Measurements from ENCODE around the gene CRYGA. TPM values are rescaled to one million over a fixed set of nuclear protein-coding genes. Genes with fewer than 3 reads are reported as not detected.

CRYGA gene
- total RNA-seq, 5 donors from 2014 or later (not counting 1 experiment from before 2014, with no cell fraction given) = not detected

- Mint-ChIP-seq H3K36me3 (no peaks in the 10 kb centered on the region), H3K27ac (no peak overlapping the region), H3K4me1 (peaks cover 0 to 3% (median 3%) of the 10 kb centered on the region in 3 donors), H3K27me3 (peaks cover 12 to 28% of the 10 kb centered on the region in 2 donors), H3K4me3 (no peak overlapping the region), H3K9me3 (no peaks in the 10 kb centered on the region)
- Histone ChIP-seq H3K4me3 (ENCODE audit: control insufficient read depth in 1 of 2, extremely low read depth in 1 of 2, low read length in 1 of 2) (no peak overlapping the region), H3K4me1 (ENCODE audit: control insufficient read depth in 1 of 2, extremely low read depth in 1 of 2, insufficient read depth in 2 of 2, low read length in 2 of 2) (peaks cover 0 to 2% of the 10 kb centered on the region in 2 experiments), H3K27me3 (replicated peaks in 1 of 2; ENCODE audit: control insufficient read depth in 2 of 2, extremely low read depth in 1 of 2, insufficient read depth in 2 of 2, low read length in 1 of 2) (peaks cover 0 to 12% of the 10 kb centered on the region in 2 experiments), H3K9me3 (no peaks in the 10 kb centered on the region), H3K36me3 (ENCODE audit: control insufficient read depth in 2 of 2, extremely low read depth in 1 of 2, insufficient read depth in 1 of 2, low read length in 1 of 2) (no peaks in the 10 kb centered on the region), H3K27ac (ENCODE audit: low read length) (no peak overlapping the region)
- DNase-seq = no peak
- POLR2A ChIA-PET = no interaction called here
- no peak for ATAC-seq (replicated peaks in 1 of 4)
- 34% methylated on average over 4 of the region's 4 CpGs for WGBS (ENCODE audit: insufficient coverage)
- CTCF ChIA-PET = no interaction called here
These were observed 8.7 kb upstream of the CRYGA start for GRCh38 chr2:208172125-208172524.

- DNase-seq (no peak), ATAC-seq (replicated peaks in 1 of 4) (no peak)
- peaks cover 6 to 9% of the 10 kb centered on the region in 2 donors for H3K27me3 Mint-ChIP-seq
- Histone ChIP-seq H3K27me3 (replicated peaks in 1 of 2; ENCODE audit: control insufficient read depth in 2 of 2, extremely low read depth in 1 of 2, insufficient read depth in 2 of 2, low read length in 1 of 2) (peaks cover 0 to 12% of the 10 kb centered on the region in 2 experiments), H3K9me3 (no peaks in the 10 kb centered on the region), H3K36me3 (ENCODE audit: control insufficient read depth in 2 of 2, extremely low read depth in 1 of 2, insufficient read depth in 1 of 2, low read length in 1 of 2) (no peaks in the 10 kb centered on the region), H3K27ac (ENCODE audit: low read length) (no peak overlapping the region), H3K4me1 (ENCODE audit: control insufficient read depth in 1 of 2, extremely low read depth in 1 of 2, insufficient read depth in 2 of 2, low read length in 2 of 2) (no peaks in the 10 kb centered on the region), H3K4me3 (ENCODE audit: control insufficient read depth in 1 of 2, extremely low read depth in 1 of 2, low read length in 1 of 2) (no peak overlapping the region)
- POLR2A ChIA-PET = interaction anchor here in 1 of 2 donors (0.6 kb wide), 2 partner anchors 210 to 1390 kb away, joined by 4 read pairs; no protein-coding TSS in a partner anchor
- no peaks in the 10 kb centered on the region for H3K9me3 Mint-ChIP-seq
- H3K27ac Mint-ChIP-seq = no peak overlapping the region
- CTCF ChIA-PET = interaction anchor here in 1 of 2 donors (1.2 kb wide), 1 partner anchor 10 kb away, joined by 4 read pairs; no protein-coding TSS in a partner anchor
- no peak overlapping the region for H3K4me3 Mint-ChIP-seq
- WGBS (ENCODE audit: insufficient coverage) = 88% methylated on average over 1 of the region's 2 CpGs
- no peaks in the 10 kb centered on the region for H3K36me3 Mint-ChIP-seq
- no peaks in the 10 kb centered on the region for H3K4me1 Mint-ChIP-seq
These were observed 1.8 kb upstream of the CRYGA start for GRCh38 chr2:208164951-208165755.

GRCh38 chr2:208156439-208156838, 7.0 kb downstream of the CRYGA start:
- no peaks in the 10 kb centered on the region for H3K27me3 Mint-ChIP-seq
- WGBS (ENCODE audit: insufficient coverage) = no CpG with 5 or more reads among the region's 2 CpGs
- Histone ChIP-seq H3K4me3 (ENCODE audit: control insufficient read depth in 1 of 2, extremely low read depth in 1 of 2, low read length in 1 of 2) (no peak overlapping the region), H3K36me3 (ENCODE audit: control insufficient read depth in 2 of 2, extremely low read depth in 1 of 2, insufficient read depth in 1 of 2, low read length in 1 of 2) (no peaks in the 10 kb centered on the region), H3K9me3 (no peaks in the 10 kb centered on the region), H3K27me3 (replicated peaks in 1 of 2; ENCODE audit: control insufficient read depth in 2 of 2, extremely low read depth in 1 of 2, insufficient read depth in 2 of 2, low read length in 1 of 2) (peaks cover 0 to 5% of the 10 kb centered on the region in 2 experiments), H3K27ac (ENCODE audit: low read length) (no peak overlapping the region), H3K4me1 (ENCODE audit: control insufficient read depth in 1 of 2, extremely low read depth in 1 of 2, insufficient read depth in 2 of 2, low read length in 2 of 2) (no peaks in the 10 kb centered on the region)
- no peak for ATAC-seq (replicated peaks in 1 of 4)
- H3K36me3 Mint-ChIP-seq = no peaks in the 10 kb centered on the region
- no peaks in the 10 kb centered on the region for H3K4me1 Mint-ChIP-seq
- ChIA-PET CTCF (no interaction called here), POLR2A (no interaction called here)
- no peak for DNase-seq
- no peak overlapping the region for H3K27ac Mint-ChIP-seq
- no peak overlapping the region for H3K4me3 Mint-ChIP-seq
- H3K9me3 Mint-ChIP-seq = peaks cover 0 to 7% (median 2%) of the 10 kb centered on the region in 3 donors

GRCh38 chr2:208153156-208153555, 10.2 kb downstream of the CRYGA start:
- no peaks in the 10 kb centered on the region for H3K36me3 Mint-ChIP-seq
- peaks cover 0 to 6% of the 10 kb centered on the region in 2 donors for H3K27me3 Mint-ChIP-seq

GRCh38 chr2:208150956-208151355, 12.4 kb downstream of the CRYGA start:
- WGBS (ENCODE audit: insufficient coverage) = no CpG with 5 or more reads among the region's 1 CpG
- no peak overlapping the region for H3K27ac ChIP-seq (ENCODE audit: low read length)
- H3K4me3 Mint-ChIP-seq = no peak overlapping the region
- H3K36me3 Mint-ChIP-seq = no peaks in the 10 kb centered on the region
- peaks cover 8 to 15% (median 13%) of the 10 kb centered on the region in 3 donors for H3K9me3 Mint-ChIP-seq
- no peaks in the 10 kb centered on the region for H3K4me1 Mint-ChIP-seq
- DNase-seq (no peak), ATAC-seq (replicated peaks in 1 of 4) (no peak)
- H3K36me3 ChIP-seq (ENCODE audit: control insufficient read depth in 2 of 2, extremely low read depth in 1 of 2, insufficient read depth in 1 of 2, low read length in 1 of 2) = no peaks in the 10 kb centered on the region
- ChIA-PET POLR2A (no interaction called here), CTCF (no interaction called here)
- H3K27ac Mint-ChIP-seq = no peak overlapping the region
- H3K4me1 ChIP-seq (ENCODE audit: control insufficient read depth in 1 of 2, extremely low read depth in 1 of 2, insufficient read depth in 2 of 2, low read length in 2 of 2) = no peaks in the 10 kb centered on the region
- no peaks in the 10 kb centered on the region for H3K9me3 ChIP-seq
- H3K4me3 ChIP-seq (ENCODE audit: control insufficient read depth in 1 of 2, extremely low read depth in 1 of 2, low read length in 1 of 2) = no peak overlapping the region
- peaks cover 0 to 4% of the 10 kb centered on the region in 2 experiments for H3K27me3 ChIP-seq (replicated peaks in 1 of 2; ENCODE audit: control insufficient read depth in 2 of 2, extremely low read depth in 1 of 2, insufficient read depth in 2 of 2, low read length in 1 of 2)
- peaks cover 6 to 7% of the 10 kb centered on the region in 2 donors for H3K27me3 Mint-ChIP-seq

More at GRCh38 chr2:208153156-208153555, 10.2 kb downstream of the CRYGA start:
- H3K4me1 ChIP-seq (ENCODE audit: control insufficient read depth in 1 of 2, extremely low read depth in 1 of 2, insufficient read depth in 2 of 2, low read length in 2 of 2) = no peaks in the 10 kb centered on the region
- DNase-seq = no peak
- CTCF ChIA-PET = no interaction called here
- Mint-ChIP-seq H3K27ac (no peak overlapping the region), H3K9me3 (peaks cover 8 to 15% (median 13%) of the 10 kb centered on the region in 3 donors), H3K4me1 (no peaks in the 10 kb centered on the region), H3K4me3 (no peak overlapping the region)
- H3K9me3 ChIP-seq = no peaks in the 10 kb centered on the region
- H3K4me3 ChIP-seq (ENCODE audit: control insufficient read depth in 1 of 2, extremely low read depth in 1 of 2, low read length in 1 of 2) = no peak overlapping the region
- ATAC-seq (replicated peaks in 1 of 4) = no peak
- POLR2A ChIA-PET = interaction anchor here in 1 of 2 donors (0.6 kb wide), 1 partner anchor 1878 kb away, joined by 5 read pairs; no protein-coding TSS in a partner anchor
- H3K36me3 ChIP-seq (ENCODE audit: control insufficient read depth in 2 of 2, extremely low read depth in 1 of 2, insufficient read depth in 1 of 2, low read length in 1 of 2) = no peaks in the 10 kb centered on the region
- H3K27ac ChIP-seq (ENCODE audit: low read length) = no peak overlapping the region
- no peaks in the 10 kb centered on the region for H3K27me3 ChIP-seq (replicated peaks in 1 of 2; ENCODE audit: control insufficient read depth in 2 of 2, extremely low read depth in 1 of 2, insufficient read depth in 2 of 2, low read length in 1 of 2)

GRCh38 chr2:208150094-208150493, 13.3 kb downstream of the CRYGA start:
- Mint-ChIP-seq H3K4me1 (no peaks in the 10 kb centered on the region), H3K27me3 (peaks cover 6 to 7% of the 10 kb centered on the region in 2 donors), H3K4me3 (no peak overlapping the region), H3K27ac (no peak overlapping the region), H3K9me3 (peaks cover 8 to 15% (median 13%) of the 10 kb centered on the region in 3 donors), H3K36me3 (no peaks in the 10 kb centered on the region)
- no peak for DNase-seq
- POLR2A ChIA-PET = no interaction called here
- peaks cover 0 to 4% of the 10 kb centered on the region in 2 experiments for H3K27me3 ChIP-seq (replicated peaks in 1 of 2; ENCODE audit: control insufficient read depth in 2 of 2, extremely low read depth in 1 of 2, insufficient read depth in 2 of 2, low read length in 1 of 2)
- no peaks in the 10 kb centered on the region for H3K36me3 ChIP-seq (ENCODE audit: control insufficient read depth in 2 of 2, extremely low read depth in 1 of 2, insufficient read depth in 1 of 2, low read length in 1 of 2)
- H3K27ac ChIP-seq (ENCODE audit: low read length) = no peak overlapping the region
- no peak overlapping the region for H3K4me3 ChIP-seq (ENCODE audit: control insufficient read depth in 1 of 2, extremely low read depth in 1 of 2, low read length in 1 of 2)
- no peak for ATAC-seq (replicated peaks in 1 of 4)
- CTCF ChIA-PET = no interaction called here
- H3K4me1 ChIP-seq (ENCODE audit: control insufficient read depth in 1 of 2, extremely low read depth in 1 of 2, insufficient read depth in 2 of 2, low read length in 2 of 2) = no peaks in the 10 kb centered on the region
- no peaks in the 10 kb centered on the region for H3K9me3 ChIP-seq
